CD4-positive, alpha-beta T cell treated with Interleukin-2 at 100 ng/mL for 4 hours (primary cell): ENCODE measurements around the gene ADCY3.

Source experiments
- DNase-seq: peaks from one replicate; pipeline ENCODE4 v3.0.0-alpha.2; 2020; ENCODE audit warnings: low spot score

ADCY3 gene

GRCh38 chr2:24830351-24830750 lies 89.7 kb downstream of the ADCY3 start:
- DNase-seq, result no peak

GRCh38 chr2:24828238-24828996 lies 91.6 kb downstream of the ADCY3 start:
- DNase-seq, result no peak

- DNase-seq, result peak; percentile 80
These were observed 92.5 kb downstream of the ADCY3 start for GRCh38 chr2:24827321-24828237.

GRCh38 chr2:24826773-24827145 lies 93.3 kb downstream of the ADCY3 start:
- no peak for DNase-seq

- DNase-seq, result peak; percentile 9
These were observed 93.9 kb downstream of the ADCY3 start for GRCh38 chr2:24825883-24826772.

GRCh38 chr2:24824966-24825882 lies 94.8 kb downstream of the ADCY3 start:
- DNase-seq, result peak; percentile 31

- DNase-seq, result no peak
These were observed 95.9 kb downstream of the ADCY3 start for GRCh38 chr2:24824071-24824588.

- DNase-seq, result no peak
These were observed 97.9 kb downstream of the ADCY3 start for GRCh38 chr2:24822049-24822706.

GRCh38 chr2:24821433-24821891 lies 98.6 kb downstream of the ADCY3 start:
- DNase-seq, result no peak

GRCh38 chr2:24820598-24821432 lies 99.2 kb downstream of the ADCY3 start:
- DNase-seq, result no peak

- no peak for DNase-seq
These were observed 99.9 kb downstream of the ADCY3 start for GRCh38 chr2:24820175-24820513.

- DNase-seq, result no peak
These were observed 100.4 kb downstream of the ADCY3 start for GRCh38 chr2:24819442-24820174.

- no peak for DNase-seq
These were observed 101.3 kb downstream of the ADCY3 start for GRCh38 chr2:24818721-24819167.

GRCh38 chr2:24816884-24817283 lies 103.2 kb downstream of the ADCY3 start:
- DNase-seq, result no peak

- no peak for DNase-seq
These were observed 103.6 kb downstream of the ADCY3 start for GRCh38 chr2:24816404-24816803.

- DNase-seq, result no peak
These were observed 104.9 kb downstream of the ADCY3 start for GRCh38 chr2:24815171-24815570.

- DNase-seq, result no peak
These were observed 105.5 kb downstream of the ADCY3 start for GRCh38 chr2:24814516-24814915.

- no peak for DNase-seq
These were observed 106.3 kb downstream of the ADCY3 start for GRCh38 chr2:24813691-24814137.
